T47D (cell line): ENCODE measurements around the gene SDF2.

Source experiments
- DNase-seq, 2 experiments: peaks; one replicate each; pipeline versions ENCODE4 v3.0.0 to v3.0.0-alpha.2; 2011 to 2012; ENCODE audit warnings: low read depth in 1 of 2, low spot score in 1 of 2
- JUND ChIP-seq: IDR thresholded peaks from 2 replicates; pipeline ENCODE4 v1.6.1; 2012; ENCODE audit warnings: low read depth
- in situ Hi-C: cut with HindIII; loops from 2 replicates; pipeline ENCODE4 v1.10.0; 2016; ENCODE audit warnings: low sequenced_read_pairs, low pct_unique_long_range_greater_than_20kb

Gene SDF2

DNA sequence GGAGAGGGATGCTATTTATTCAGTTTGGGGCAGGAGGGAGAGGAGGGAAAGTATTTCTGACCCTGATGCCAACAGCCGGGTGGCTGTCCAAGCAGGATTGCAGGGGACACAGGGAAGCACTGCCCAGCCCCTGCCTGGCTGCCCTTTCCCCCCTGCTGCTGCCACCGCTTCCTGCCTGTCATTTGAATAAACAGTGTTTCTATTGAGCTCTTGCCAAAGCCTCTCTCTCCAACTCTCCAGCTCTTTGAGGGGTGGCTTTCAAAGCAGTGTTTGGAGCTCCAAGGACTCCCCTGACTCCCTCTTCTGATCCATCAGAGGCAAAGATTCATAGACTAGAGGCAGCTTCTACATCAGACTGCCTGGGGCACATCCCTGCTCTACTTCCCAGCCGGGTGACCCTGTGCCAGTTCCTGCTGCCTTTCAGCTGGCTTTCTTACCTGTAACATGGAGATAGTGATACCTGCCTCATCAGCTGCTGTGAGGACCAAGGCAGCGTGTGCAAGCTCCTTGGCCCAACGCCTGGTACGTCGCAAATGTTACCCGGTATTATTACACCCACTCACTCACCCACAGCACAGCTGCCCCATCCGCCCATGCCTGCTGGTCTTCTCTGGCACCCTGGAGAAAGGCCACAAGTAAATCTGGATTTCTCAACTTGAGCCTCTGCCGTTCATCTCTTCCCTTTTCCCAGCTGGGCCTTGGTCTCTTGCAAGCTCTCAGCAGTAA, 40.5 kb upstream of the SDF2 start:
- TF ChIP-seq JUND: no peak
- in situ Hi-C loops: no loop called here
- no peak for DNase-seq

DNA sequence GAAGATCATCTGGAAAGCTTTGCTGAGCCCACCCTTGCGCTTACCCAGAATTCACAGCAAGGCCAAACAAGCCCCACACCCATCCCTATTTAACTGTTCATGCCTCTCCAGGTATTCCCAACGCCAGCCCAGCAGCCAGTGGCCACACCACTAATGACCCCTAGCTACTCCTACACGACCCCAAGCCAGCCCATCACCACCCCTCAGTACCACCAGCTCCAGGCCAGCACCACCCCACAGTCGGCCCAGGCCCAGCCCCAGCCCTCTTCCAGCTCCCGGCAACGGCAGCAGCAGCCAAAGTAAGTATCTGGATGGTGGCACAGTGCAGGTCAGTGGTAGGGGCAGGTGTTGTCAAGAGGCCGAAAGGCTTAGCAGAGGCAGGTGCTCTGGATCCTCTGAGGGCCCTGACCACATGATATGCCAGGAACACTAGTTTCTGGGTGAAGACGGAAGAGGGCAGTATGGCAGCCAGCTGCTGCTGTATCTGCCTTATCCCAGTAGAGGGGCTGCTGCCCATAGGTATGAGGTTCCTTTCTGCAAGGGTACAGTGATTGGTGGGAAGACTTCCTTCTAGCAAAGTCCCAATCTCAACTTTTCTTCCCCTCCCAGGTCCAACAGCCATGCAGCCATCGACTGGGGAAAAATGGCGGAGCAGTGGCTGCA, 39.3 kb upstream of the SDF2 start:
- no peak for DNase-seq
- in situ Hi-C loops: no loop called here
- TF ChIP-seq JUND: no peak

DNA sequence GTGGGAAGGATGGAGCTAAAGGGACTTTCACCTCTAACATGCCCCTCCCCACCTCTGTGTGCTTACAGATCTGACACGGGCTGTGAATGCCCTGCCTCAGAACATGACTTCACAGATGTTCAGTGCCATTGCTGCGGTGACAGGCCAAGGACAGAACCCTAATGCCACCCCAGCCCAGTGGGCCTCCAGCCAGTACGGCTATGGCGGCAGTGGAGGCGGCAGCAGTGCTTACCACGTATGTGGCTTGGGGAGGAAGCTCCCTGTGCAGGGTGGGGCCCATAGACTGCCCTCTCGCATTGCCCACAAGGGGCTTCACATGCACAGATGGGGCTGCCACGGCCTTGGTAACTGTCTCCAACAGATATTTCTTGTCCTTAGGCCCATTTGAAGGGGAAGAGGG, 38.6 kb upstream of the SDF2 start:
- no peak for DNase-seq
- no peak for TF ChIP-seq JUND
- in situ Hi-C loops: no loop called here

DNA sequence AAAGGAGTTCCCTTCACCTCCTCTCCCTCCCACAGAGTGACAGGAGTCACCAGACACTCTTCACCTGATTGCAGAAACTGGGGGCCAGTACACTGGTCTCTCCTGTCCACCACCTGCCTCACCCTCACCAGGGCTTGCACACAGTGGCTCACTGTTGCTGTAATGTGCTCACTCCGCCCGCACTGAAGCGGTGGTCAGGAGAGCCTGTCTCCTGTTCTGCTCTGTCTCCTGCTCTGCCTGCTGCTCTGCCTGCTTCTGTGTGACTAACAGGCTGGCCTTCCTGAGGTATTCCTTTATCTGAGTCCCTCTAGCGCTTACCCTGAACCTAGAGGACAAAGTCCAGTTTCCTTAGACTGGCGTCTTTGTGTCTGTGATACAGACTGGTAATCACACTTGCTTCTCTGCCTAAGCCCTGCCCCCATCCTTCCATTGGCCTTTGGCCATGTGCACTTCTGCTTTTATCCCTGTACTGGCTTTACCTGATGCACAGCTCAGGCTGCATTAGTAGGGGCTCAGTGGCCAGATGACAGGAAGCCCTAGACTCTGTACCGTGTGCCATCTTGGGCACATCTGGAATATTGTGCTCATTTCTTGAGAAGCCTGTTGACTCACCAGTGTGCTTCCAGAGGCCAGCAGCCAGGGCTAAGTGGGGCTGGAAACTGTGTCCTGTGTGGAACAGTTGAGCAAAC, 36.7 kb upstream of the SDF2 start:
- in situ Hi-C loops: no loop called here
- no peak for TF ChIP-seq JUND
- DNase-seq: no peak

DNA sequence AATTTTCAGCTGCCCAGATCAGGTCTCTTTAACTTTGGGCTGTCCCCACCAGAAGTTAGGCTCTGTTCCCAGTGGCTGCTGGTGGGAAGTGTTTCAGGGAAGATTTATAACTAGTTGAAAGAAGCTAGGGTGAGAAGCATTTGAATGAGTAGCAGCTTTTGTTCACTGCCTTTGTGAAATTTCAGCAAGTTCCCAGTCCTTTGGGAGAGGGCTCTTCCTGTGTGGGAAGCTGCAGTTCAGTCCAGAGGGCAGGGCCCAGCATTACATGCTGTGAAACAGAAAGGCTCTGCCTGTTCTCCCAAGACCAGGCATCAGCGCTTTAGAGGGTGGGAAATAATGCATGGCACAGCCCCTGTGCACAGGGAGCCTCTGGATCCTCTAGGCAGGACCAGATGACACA, 32.2 kb upstream of the SDF2 start:
- TF ChIP-seq JUND: no peak
- no peak for DNase-seq
- in situ Hi-C loops: no loop called here

DNA sequence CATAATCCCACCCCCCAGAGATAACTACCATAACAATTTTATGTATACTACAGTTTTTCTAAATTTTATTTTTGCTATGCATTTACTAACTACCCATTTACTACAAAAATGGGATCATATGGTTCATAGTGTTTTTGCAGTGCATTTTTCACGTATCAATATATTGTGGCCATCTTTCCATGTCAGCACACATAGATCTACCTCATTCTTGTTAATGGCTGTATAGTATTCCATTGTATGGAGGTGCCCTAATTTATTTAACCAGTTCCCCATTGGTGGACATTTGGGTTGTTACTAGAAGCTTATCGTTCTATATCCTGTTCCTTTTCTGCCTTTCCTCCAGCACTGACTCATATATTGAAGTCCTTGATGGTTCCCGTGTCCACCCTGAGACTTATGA, 27.3 kb upstream of the SDF2 start:
- DNase-seq: no peak
- TF ChIP-seq JUND: no peak
- in situ Hi-C loops: no loop called here

DNA sequence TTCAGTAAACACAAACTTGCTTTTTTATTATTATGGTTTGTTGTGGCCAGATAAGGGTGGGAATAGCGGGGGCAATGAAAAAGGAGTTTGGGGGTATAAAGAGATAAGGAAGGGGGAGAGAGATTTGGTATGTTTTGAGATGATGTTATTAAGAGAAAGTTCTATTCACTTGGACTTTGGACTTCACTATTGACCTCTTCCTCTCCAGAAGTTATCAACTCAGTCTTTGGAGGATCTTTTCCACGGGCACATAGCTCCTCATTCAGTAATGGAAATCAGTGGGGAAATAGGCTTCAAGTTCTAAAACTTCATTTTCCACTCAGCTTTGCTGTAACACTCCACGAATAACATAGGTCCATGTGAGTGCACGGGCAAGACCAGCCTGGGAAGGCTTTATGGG, 26.8 kb upstream of the SDF2 start:
- TF ChIP-seq JUND: no peak
- in situ Hi-C loops: no loop called here
- DNase-seq: no peak

DNA sequence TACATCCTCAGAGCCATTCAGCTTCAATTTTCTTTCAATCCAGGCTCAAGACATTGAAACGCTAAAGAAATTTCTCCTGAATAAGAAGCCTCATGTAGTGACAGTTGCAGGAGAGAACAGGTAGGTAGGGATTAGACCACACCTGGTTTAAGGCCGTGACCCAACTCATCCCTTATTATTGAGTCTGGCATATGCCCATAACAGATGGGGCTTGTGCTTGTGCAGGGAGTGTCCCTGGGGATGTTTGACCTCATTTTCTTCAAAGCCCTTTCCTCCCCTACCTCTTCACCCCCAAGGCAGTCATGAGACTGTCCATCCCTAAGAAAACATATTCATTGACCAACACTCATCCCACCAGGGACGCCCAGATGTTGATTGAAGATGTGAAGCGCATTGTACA, 24.6 kb upstream of the SDF2 start:
- no peak for DNase-seq
- no peak for TF ChIP-seq JUND
- in situ Hi-C loops: no loop called here

DNA sequence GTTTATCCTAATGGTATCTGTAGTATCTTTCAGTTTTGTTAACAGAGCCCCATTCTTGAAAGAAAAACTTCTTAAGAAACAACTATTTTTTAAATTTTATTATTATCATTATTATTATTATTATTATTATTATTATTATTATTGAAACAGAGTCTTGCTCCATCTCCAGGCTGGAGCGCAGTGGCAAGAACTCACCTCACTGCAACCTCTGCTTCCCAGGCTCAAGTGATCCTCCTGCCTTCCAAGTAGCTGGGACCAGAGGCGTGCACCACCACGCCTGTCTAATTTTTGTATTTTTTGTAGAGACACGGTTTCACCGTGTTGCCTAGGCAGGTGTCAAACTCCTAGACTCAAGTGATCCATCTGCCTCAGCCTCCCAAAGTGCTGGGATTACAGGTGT, 23.7 kb upstream of the SDF2 start:
- no peak for TF ChIP-seq JUND
- no peak for DNase-seq
- in situ Hi-C loops: no loop called here

DNA sequence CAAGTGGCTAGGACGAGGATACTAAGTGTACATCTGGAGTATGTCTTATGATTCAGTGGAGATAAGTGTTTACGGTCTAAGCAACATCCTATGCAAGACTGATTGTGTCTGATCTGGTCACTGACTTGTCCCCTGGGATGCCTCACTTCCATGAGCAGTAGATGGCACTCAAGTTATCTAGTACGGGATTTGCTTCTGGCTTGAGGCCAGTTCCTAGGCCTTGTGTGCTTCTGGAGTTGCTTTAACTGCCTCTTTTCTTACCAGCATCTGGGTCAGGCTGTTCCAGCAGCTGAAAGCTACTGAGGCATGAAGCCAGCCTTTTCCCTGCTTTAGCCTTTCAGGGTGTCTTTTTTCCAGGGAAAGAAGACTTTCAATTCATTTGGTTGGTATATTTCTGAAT, 23.3 kb upstream of the SDF2 start:
- peak in 1 of 2 experiments; percentile 53 for DNase-seq
- in situ Hi-C loops: no loop called here
- TF ChIP-seq JUND: no peak

DNA sequence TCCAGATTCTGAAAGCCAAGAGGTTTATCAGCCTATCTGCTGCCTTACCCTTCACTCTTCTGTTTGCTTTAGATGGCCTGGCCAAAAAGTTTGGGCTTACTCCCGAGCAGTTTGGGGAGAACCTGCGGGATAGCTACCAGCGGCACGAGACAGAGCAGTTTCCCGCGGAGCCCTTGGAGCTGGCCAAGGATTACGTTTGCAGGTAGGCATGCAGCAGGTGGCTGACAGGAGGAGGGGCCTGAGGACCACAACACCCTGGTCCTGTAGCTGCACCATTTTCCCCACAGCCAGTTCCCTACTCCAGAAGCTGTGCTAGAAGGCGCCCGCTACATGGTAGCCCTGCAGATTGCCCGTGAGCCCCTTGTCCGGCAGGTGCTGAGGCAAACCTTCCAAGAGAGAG, 20.9 kb upstream of the SDF2 start:
- no peak for DNase-seq
- in situ Hi-C loops: no loop called here
- TF ChIP-seq JUND: no peak

DNA sequence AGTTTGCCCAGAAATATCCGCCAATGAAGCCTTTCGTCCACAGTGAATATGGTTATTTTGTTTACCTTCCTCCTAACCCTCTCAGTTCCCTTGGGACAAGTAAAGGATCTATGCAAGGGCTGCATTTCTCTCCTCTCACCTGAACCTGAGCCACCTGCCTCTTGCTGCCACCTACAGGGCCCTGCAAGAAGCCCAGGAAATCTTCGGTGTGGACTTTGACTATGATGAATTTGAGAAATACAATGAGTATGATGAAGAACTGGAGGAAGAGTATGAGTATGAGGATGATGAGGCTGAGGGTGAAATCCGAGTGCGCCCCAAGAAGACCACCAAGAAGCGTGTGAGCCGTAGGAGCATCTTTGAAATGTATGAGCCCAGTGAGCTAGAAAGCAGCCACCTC, 14.3 kb upstream of the SDF2 start:
- DNase-seq: peak; percentile 54 to 70
- in situ Hi-C loops: no loop called here
- no peak for TF ChIP-seq JUND

DNA sequence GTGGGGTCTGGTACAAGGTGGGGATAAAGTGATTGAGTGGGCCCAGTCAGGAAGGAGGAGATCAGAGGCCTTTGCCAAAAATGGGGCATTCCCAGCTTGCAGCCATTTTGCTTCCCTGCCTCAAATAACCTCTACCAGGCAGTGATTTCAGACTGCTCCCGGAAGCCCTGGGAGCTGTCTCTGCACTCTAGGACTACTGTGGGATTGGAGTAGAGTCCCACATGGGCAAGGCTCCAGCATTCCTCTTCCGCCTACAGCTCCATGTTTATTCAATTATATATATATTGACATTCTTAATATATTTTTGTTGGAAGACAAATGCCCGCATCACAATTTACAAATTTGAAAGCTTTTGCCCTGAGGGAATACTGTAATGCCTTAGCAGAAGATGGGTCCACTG, 13.8 kb upstream of the SDF2 start:
- no peak for TF ChIP-seq JUND
- DNase-seq: no peak
- in situ Hi-C loops: no loop called here
